Body of pancreas (tissue), 4 donors: ENCODE data around the gene KCTD11. TPM values are rescaled to one million over a fixed set of nuclear protein-coding genes. Genes with fewer than 3 reads are reported as not detected.
"Not testable (repeated sequence)": the region's sequence is repeated elsewhere in the genome, so short reads cannot be mapped to it uniquely, and the experiment has no call there.

Experiments
- ATAC-seq: fragments of 150-250 bp; one replicate; pipeline ENCODE4 v1.9.1; 2016
- DNase-seq, 4 donors: peaks; one replicate each; pipeline ENCODE4 v3.0.0-alpha.2; 2019
- H3K27ac ChIP-seq, 4 donors: fragments of 200-600 bp; sonication (generic); 1 replicate in 3 of 4; 2 replicates in 1 of 4; pipeline versions ENCODE4 v1.5.1 to v1.6.1; 2016 to 2019; ENCODE audit warnings: mild to moderate bottlenecking in 1 of 4, mixed read lengths in 1 of 4, moderate library complexity in 1 of 4
- H3K27me3 ChIP-seq, 2 donors: fragments of 200-600 bp; sonication (generic); one replicate each; pipeline ENCODE4 v1.6.0; 2016; ENCODE audit warnings: mild to moderate bottlenecking in 1 of 2
- H3K36me3 ChIP-seq, 2 donors: fragments of 200-600 bp; sonication (generic); replicated peaks in 1 of 2; 2 replicates each; pipeline ENCODE4 v1.5.1; 2016; ENCODE audit warnings: low read depth in 2 of 2; ENCODE audit not compliant: insufficient read depth in 1 of 2
- H3K4me1 ChIP-seq: fragments of 200-600 bp; sonication (generic); one replicate; pipeline ENCODE4 v1.6.0; 2016
- H3K4me3 ChIP-seq, 2 donors: fragments of 200-600 bp; sonication (generic); 1 replicate in 1 of 2; 2 replicates in 1 of 2; pipeline ENCODE4 v1.5.1; 2016 to 2019
- H3K9me3 ChIP-seq, 3 donors: fragments of 200-600 bp; sonication (generic); 1 replicate in 2 of 3; 2 replicates in 1 of 3; pipeline ENCODE4 v1.5.1; 2016
- POLR2A ChIP-seq, 3 donors: fragments of 450-650 bp; IDR thresholded peaks; one replicate each; pipeline ENCODE4 v1.6.1; 2016; ENCODE audit warnings: antibody characterized with exemption in 3 of 3, mild to moderate bottlenecking in 2 of 3
- whole genome bisulfite sequencing, 2 donors: methylation state at CpG; one replicate each; pipeline ENCODE4 v1.1.5; 2017; 5-methylcytosine and 5-hydroxymethylcytosine counted together
- intact Hi-C: fragments of 100-400 bp; cut with DNase I; formaldehyde crosslinking; loops from one replicate; pipeline ENCODE4 v1.15.1; 2023
- total RNA-seq, 2 donors: library from RNA; depleted of rRNA; stranded (reverse); fragments of >200 nt; gene quantifications; one replicate each; pipeline ENCODE4 v1.1.0, GENCODE V29; 2016
- TF ChIP-seq, protein P1 (sequence below), 7 experiments: fragments of 450-650 bp in 4 of 7; fragments of 200-600 bp in 3 of 7; sonication (generic) in 3 of 7; IDR thresholded peaks; one replicate each; pipeline ENCODE4 v1.5.1; 2016 to 2019; ENCODE audit warnings: antibody characterized with exemption in 7 of 7

KCTD11 gene
- total RNA-seq, 2 donors from 2014 or later = 2.6 to 5.6 TPM

DNA sequence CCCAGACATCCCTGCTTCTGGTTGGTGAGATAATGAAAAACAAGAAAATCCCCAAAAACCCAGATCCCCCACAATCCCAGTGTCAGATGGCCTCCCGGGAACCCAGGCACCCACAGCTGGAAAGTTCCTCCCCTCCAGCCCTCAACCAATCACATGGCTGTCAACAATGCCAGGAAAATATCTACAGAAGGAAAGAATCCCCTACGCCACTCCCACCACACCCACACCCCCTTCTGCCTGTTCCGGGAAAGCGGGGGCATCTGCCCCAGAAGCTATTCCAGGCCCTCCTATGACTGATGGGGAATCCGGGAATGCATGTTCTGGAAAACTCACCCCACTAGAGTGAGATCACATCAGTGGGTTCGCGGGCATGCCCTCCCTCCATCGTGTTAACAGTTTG is 4.8 kb downstream of the KCTD11 start:
- H3K27me3 ChIP-seq = no peaks in the 10 kb centered on the region
- no peak for ATAC-seq
- no peak overlapping the region for H3K27ac ChIP-seq
- TF ChIP-seq, protein P1, sequence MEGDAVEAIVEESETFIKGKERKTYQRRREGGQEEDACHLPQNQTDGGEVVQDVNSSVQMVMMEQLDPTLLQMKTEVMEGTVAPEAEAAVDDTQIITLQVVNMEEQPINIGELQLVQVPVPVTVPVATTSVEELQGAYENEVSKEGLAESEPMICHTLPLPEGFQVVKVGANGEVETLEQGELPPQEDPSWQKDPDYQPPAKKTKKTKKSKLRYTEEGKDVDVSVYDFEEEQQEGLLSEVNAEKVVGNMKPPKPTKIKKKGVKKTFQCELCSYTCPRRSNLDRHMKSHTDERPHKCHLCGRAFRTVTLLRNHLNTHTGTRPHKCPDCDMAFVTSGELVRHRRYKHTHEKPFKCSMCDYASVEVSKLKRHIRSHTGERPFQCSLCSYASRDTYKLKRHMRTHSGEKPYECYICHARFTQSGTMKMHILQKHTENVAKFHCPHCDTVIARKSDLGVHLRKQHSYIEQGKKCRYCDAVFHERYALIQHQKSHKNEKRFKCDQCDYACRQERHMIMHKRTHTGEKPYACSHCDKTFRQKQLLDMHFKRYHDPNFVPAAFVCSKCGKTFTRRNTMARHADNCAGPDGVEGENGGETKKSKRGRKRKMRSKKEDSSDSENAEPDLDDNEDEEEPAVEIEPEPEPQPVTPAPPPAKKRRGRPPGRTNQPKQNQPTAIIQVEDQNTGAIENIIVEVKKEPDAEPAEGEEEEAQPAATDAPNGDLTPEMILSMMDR (IDR thresholded peaks at IDR 0.05) = no peak
- no peak for TF ChIP-seq POLR2A (IDR thresholded peaks at IDR 0.05)
- H3K4me3 ChIP-seq = no peak overlapping the region
- 60 to 77% methylated on average over 8 of the region's 8 CpGs for WGBS, 2 donors
- H3K9me3 ChIP-seq = no peaks in the 10 kb centered on the region
- DNase-seq = no peak
- H3K4me1 ChIP-seq = peaks cover 31% of the 10 kb centered on the region
- intact Hi-C loops = no loop called here
- H3K36me3 ChIP-seq = no peaks in the 10 kb centered on the region

DNA sequence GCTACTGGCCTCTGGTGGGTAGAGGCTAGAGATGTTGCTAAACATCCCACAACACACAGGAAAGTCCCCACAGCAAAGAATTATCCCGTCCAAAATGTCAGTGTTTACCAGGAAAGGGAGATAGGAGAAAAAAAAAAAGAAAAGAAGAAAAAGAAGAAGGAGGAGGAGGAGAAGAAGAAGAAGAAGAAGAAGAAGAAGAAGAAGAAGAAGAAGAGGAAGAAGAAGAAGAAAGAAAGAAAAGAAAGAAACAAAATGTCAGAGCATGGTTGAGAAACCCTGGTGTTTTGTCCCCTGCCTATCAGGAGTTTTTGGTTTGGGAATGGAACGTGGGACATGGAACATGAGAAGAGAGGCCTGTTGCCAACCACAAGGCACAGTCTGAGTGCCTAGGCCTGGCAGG is 5.4 kb downstream of the KCTD11 start:
- ATAC-seq = no peak
- H3K9me3 ChIP-seq = no peaks in the 10 kb centered on the region
- intact Hi-C loops = no loop called here
- H3K36me3 ChIP-seq = no peaks in the 10 kb centered on the region
- H3K4me3 ChIP-seq = no peak overlapping the region
- 56 to 68% methylated on average over 2 of the region's 2 CpGs for WGBS, 2 donors
- H3K4me1 ChIP-seq = peaks cover 30% of the 10 kb centered on the region
- DNase-seq = no peak
- H3K27me3 ChIP-seq = no peaks in the 10 kb centered on the region
- no peak overlapping the region for H3K27ac ChIP-seq
- TF ChIP-seq, protein P1 (IDR thresholded peaks at IDR 0.05) = no peak
- no peak for TF ChIP-seq POLR2A (IDR thresholded peaks at IDR 0.05)

DNA sequence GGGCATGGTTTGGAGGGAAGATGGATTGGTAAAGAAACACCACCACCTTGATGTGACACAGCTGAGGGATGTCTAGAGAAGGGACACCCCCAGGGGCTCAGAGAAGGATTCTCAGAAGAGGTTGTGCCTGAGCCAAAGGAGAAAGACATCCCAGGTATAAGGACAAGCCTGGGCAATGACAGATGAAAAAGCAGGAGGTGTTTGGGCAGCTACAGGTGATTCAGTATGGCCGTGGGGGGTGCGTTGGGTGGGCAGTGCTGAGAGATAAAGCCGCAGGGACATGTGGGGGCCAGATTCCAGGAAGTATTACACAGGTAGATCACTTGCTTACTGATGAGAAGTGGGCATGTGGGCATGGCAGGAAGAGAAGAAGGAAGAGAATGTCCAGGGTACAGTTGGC is 9.9 kb downstream of the KCTD11 start:
- intact Hi-C loops = no loop called here
- no peak for ATAC-seq

DNA sequence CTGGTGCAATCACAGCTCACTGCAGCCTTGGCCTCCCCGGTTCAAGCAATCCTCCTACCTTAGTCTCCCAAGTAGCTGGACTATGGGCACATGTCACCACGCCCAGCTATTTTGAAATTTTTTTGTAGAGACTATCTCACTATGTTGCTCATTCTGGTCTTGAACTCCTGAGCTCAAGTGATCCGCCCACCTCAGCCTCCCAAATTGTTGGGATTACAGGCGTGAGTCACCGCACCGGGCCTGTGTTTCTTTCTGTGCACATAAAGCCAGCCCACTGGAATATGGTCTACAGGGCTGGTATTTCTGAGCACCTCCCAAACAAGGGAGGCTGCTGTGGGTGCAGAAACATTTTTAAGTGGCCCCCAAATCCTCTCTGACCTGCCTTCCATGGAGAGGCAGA is 11.3 kb downstream of the KCTD11 start:
- H3K27me3 ChIP-seq = no peaks in the 10 kb centered on the region
- no peak for ATAC-seq
- TF ChIP-seq POLR2A (IDR thresholded peaks at IDR 0.05) = no peak
- TF ChIP-seq, protein P1 (IDR thresholded peaks at IDR 0.05) = no peak
- no peak for DNase-seq
- no peaks in the 10 kb centered on the region for H3K4me1 ChIP-seq
- intact Hi-C loops = no loop called here
- H3K9me3 ChIP-seq = no peaks in the 10 kb centered on the region
- H3K4me3 ChIP-seq = no peak overlapping the region
- no peaks in the 10 kb centered on the region for H3K36me3 ChIP-seq
- 87 to 94% methylated on average over 6 of the region's 6 CpGs for WGBS, 2 donors
- no peak overlapping the region for H3K27ac ChIP-seq

More for the DNA sequence above, 9.9 kb downstream of the KCTD11 start:
- no peak for TF ChIP-seq POLR2A (IDR thresholded peaks at IDR 0.05)
- TF ChIP-seq, protein P1 (IDR thresholded peaks at IDR 0.05) = no peak
- H3K27me3 ChIP-seq = no peaks in the 10 kb centered on the region
- no peaks in the 10 kb centered on the region for H3K4me1 ChIP-seq
- DNase-seq = no peak
- H3K4me3 ChIP-seq = no peak overlapping the region
- no peaks in the 10 kb centered on the region for H3K36me3 ChIP-seq
- WGBS, 2 donors = 31 to 48% methylated on average over 3 of the region's 3 CpGs
- H3K27ac ChIP-seq = no peak overlapping the region
- no peaks in the 10 kb centered on the region for H3K9me3 ChIP-seq

DNA sequence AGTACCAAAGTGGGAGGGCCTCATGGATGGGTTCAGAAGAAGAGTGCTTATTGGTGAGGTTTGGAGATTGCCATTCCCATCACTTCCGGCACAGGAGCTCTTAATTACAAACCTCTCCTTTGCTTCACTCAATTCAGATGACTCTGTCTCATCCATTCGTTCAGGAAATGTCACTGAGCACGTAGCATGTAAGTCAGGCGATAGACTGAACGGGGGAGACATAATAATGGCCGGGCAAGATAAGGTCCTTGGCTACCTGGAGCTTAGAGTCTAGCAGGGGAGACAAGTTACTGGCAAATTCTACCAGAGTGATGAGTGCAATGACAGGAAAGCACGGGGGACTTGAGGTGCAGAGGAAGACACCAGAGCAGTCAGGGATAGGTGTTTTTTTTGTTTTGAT is 14.0 kb downstream of the KCTD11 start:
- DNase-seq, ATAC-seq, intact Hi-C loops: not testable (repeated sequence)

More for the DNA sequence above, 14.0 kb downstream of the KCTD11 start:
- H3K36me3 ChIP-seq, H3K4me3 ChIP-seq, H3K27ac ChIP-seq, H3K4me1 ChIP-seq, H3K27me3 ChIP-seq, H3K9me3 ChIP-seq: not testable (repeated sequence)
- WGBS, 2 donors = 88% methylated on average over 6 of the region's 7 CpGs
